ENCODE measurements around the gene SOX5. TPM values are rescaled to one million over a fixed set of nuclear protein-coding genes. Genes with fewer than 3 reads are reported as not detected.
"Not testable (repeated sequence)": the region's sequence is repeated elsewhere in the genome, so short reads cannot be mapped to it uniquely, and the experiment has no call there.

The SOX5 gene
- total RNA-seq, 4 donors from 2014 or later, result 0.40 to 8.4 (median 2.2) TPM

DNA sequence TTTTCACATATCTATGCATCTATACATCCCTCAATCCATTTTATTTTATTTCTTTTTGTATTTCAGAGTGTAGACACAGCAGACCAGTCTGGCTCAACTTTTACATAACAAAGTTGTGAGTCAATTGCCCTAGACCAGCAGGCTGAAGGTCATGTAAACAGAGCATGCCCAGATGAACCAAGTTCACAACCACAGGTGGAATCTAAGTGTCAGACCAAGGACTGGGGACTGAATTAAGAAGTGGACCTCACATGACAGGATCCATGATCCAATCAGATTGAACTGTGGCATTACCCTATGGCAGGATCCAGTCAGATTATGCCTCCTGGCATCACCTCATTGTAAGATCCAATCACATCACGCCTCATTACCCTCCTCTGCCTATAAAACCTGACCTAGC, 455.8 kb downstream of the SOX5 start:
- TF ChIP-seq POLR2A (IDR thresholded peaks at IDR 0.05), result no peak
- TF ChIP-seq, protein P1, sequence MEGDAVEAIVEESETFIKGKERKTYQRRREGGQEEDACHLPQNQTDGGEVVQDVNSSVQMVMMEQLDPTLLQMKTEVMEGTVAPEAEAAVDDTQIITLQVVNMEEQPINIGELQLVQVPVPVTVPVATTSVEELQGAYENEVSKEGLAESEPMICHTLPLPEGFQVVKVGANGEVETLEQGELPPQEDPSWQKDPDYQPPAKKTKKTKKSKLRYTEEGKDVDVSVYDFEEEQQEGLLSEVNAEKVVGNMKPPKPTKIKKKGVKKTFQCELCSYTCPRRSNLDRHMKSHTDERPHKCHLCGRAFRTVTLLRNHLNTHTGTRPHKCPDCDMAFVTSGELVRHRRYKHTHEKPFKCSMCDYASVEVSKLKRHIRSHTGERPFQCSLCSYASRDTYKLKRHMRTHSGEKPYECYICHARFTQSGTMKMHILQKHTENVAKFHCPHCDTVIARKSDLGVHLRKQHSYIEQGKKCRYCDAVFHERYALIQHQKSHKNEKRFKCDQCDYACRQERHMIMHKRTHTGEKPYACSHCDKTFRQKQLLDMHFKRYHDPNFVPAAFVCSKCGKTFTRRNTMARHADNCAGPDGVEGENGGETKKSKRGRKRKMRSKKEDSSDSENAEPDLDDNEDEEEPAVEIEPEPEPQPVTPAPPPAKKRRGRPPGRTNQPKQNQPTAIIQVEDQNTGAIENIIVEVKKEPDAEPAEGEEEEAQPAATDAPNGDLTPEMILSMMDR (IDR thresholded peaks at IDR 0.05), result no peak
- no peak overlapping the region for H3K27ac ChIP-seq
- H3K4me1 ChIP-seq, result no peaks in the 10 kb centered on the region
- H3K36me3 ChIP-seq, result no peaks in the 10 kb centered on the region
- no peaks in the 10 kb centered on the region for H3K27me3 ChIP-seq
- 50 to 60% methylated on average over 1 of the region's 1 CpG for WGBS, 2 donors
- no peak overlapping the region for H3K4me3 ChIP-seq
- H3K9me3 ChIP-seq, result peaks cover 0 to 4% (median 0%) of the 10 kb centered on the region in 3 donors
- intact Hi-C loops (cut with DNase I), result no loop called here
- no peak for DNase-seq

DNA sequence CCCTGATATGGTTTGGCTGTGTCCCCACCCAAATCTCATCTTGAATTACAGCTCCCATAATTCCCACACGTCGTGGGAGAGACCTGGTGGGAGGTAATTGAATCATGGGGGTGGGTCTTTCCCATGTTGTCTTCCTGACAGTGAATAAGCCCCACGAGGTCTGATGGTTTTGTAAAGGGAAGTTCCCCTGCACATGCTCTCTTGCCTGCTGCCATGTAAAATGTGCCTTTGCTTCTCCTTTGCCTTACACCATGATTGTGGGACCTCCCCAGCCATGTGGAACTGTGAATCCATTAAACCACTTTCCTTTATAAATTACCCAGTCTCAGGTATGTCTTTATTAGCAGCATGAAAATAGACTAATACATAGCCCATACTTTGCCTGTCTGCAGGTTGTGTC, 458.4 kb downstream of the SOX5 start:
- H3K36me3 ChIP-seq; H3K4me1 ChIP-seq; H3K27ac ChIP-seq; DNase-seq; H3K27me3 ChIP-seq; intact Hi-C loops (cut with DNase I); H3K9me3 ChIP-seq; H3K4me3 ChIP-seq: not testable (repeated sequence)
- 62 to 63% methylated on average over 3 of the region's 3 CpGs for WGBS, 2 donors

- DNase-seq, result no peak
- H3K4me3 ChIP-seq, result no peak overlapping the region
- no peaks in the 10 kb centered on the region for H3K9me3 ChIP-seq
- TF ChIP-seq, protein P1 (IDR thresholded peaks at IDR 0.05), result no peak
- TF ChIP-seq POLR2A (IDR thresholded peaks at IDR 0.05), result no peak
- no peaks in the 10 kb centered on the region for H3K27me3 ChIP-seq
- no peak overlapping the region for H3K27ac ChIP-seq
- 55 to 71% methylated on average over 2 of the region's 2 CpGs for WGBS, 2 donors
- no peaks in the 10 kb centered on the region for H3K36me3 ChIP-seq
- intact Hi-C loops (cut with DNase I), result no loop called here
- no peaks in the 10 kb centered on the region for H3K4me1 ChIP-seq
Observed at GRCh38 chr12:23488130-23488529, 461.3 kb downstream of the SOX5 start.

GRCh38 chr12:23484238-23484637, 465.2 kb downstream of the SOX5 start:
- intact Hi-C loops (cut with DNase I), result no loop called here
- 70% methylated on average over 2 of the region's 2 CpGs for WGBS, 2 donors

DNA sequence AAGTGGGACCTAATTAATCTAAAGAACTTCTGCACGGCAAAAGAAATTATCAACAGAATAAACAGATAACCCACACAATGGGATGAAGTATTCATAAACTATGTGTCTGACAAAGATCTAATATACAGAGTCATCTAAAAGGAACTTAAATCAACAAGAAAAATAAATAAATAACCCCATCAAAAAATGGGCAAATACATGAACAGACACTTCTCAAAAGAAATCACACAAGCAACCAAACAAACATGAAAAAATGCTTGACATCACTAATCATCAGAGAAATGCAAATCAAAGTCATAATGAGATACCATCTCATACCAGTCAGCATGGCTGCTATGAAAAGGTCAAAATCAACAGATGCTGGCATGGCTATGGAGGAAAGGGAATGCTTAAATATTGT, 466.9 kb downstream of the SOX5 start:
- DNase-seq, result no peak
- Histone ChIP-seq H3K36me3 (no peaks in the 10 kb centered on the region), H3K4me3 (no peak overlapping the region), H3K27me3 (no peaks in the 10 kb centered on the region), H3K27ac (no peak overlapping the region), H3K4me1 (no peaks in the 10 kb centered on the region), H3K9me3 (no peaks in the 10 kb centered on the region)
- intact Hi-C loops (cut with DNase I), result no loop called here
- 33 to 57% methylated on average over 1 of the region's 1 CpG for WGBS, 2 donors
- TF ChIP-seq, protein P1 (IDR thresholded peaks at IDR 0.05), result no peak
- TF ChIP-seq POLR2A (IDR thresholded peaks at IDR 0.05), result no peak

More at GRCh38 chr12:23484238-23484637, 465.2 kb downstream of the SOX5 start:
- DNase-seq, result no peak
- Histone ChIP-seq H3K27ac (no peak overlapping the region), H3K36me3 (no peaks in the 10 kb centered on the region), H3K27me3 (no peaks in the 10 kb centered on the region), H3K9me3 (no peaks in the 10 kb centered on the region), H3K4me3 (no peak overlapping the region), H3K4me1 (no peaks in the 10 kb centered on the region)
- TF ChIP-seq, protein P1 (IDR thresholded peaks at IDR 0.05), result no peak
- TF ChIP-seq POLR2A (IDR thresholded peaks at IDR 0.05), result no peak

All from esophagus squamous epithelium (tissue), 5 donors.